D721Med (cell line): Measurements from ENCODE around the gene AK2.
"Not testable (repeated sequence)": the region's sequence is repeated elsewhere in the genome, so short reads cannot be mapped to it uniquely, and the experiment has no call there.

Source experiments
- DNase-seq: peaks from one replicate; pipeline ENCODE4 v3.0.0; 2011; ENCODE audit warnings: low spot score; ENCODE audit not compliant: insufficient read length
- FAIRE-seq: peaks from 2 replicates; lab custom pipeline; 2011; peaks lifted over from hg19 to GRCh38; lab: Jason Lieb, UNC
- TF ChIP-seq, protein P1 (sequence below): IDR thresholded peaks from 2 replicates; pipeline ENCODE4 v1.5.1; 2012; ENCODE audit warnings: mild to moderate bottlenecking, control low read depth; ENCODE audit not compliant: insufficient read depth; ENCODE audit errors: missing control alignments

The AK2 gene

DNA sequence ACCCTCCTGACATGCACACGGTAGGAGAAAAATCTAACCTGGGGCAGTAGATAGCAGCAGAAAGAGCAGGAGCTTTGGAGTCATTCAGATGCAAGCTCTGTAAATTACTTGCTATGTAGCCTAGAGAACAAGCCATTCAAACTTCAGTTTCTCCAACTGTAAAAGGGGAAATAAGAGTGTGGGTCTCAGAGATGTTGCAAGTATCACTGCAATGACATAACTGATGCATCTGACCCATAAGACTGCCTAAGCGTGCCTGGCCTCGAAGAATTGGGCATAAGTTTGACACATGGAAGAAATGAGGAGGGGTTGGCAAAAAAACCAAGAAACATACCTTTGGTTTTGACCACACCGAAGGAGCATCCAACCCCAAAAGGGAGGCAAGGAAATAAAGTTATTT lies 5.2 kb downstream of the AK2 start:
- FAIRE-seq (no peak), DNase-seq (no peak)
- TF ChIP-seq, protein P1, sequence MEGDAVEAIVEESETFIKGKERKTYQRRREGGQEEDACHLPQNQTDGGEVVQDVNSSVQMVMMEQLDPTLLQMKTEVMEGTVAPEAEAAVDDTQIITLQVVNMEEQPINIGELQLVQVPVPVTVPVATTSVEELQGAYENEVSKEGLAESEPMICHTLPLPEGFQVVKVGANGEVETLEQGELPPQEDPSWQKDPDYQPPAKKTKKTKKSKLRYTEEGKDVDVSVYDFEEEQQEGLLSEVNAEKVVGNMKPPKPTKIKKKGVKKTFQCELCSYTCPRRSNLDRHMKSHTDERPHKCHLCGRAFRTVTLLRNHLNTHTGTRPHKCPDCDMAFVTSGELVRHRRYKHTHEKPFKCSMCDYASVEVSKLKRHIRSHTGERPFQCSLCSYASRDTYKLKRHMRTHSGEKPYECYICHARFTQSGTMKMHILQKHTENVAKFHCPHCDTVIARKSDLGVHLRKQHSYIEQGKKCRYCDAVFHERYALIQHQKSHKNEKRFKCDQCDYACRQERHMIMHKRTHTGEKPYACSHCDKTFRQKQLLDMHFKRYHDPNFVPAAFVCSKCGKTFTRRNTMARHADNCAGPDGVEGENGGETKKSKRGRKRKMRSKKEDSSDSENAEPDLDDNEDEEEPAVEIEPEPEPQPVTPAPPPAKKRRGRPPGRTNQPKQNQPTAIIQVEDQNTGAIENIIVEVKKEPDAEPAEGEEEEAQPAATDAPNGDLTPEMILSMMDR, result no peak

DNA sequence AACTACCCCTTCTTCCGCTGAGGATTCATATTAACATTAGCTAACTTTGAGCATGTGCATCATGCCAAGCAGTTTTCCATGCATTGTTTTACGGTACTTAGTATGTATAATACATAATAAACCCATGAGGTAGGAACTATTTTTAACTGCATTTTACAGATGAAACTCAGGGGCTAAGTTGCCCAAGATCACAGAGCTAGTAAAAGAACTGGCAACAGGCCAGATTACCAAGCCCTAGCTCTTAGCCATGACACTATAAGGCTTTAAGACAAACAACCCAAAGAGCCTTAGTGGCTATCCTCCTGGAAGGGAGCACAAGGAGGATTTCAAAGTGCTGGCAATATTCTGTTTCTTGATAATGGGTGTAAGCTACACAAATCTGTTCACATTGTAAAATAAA lies 6.1 kb downstream of the AK2 start:
- FAIRE-seq, result no peak
- DNase-seq, result no peak
- TF ChIP-seq, protein P1, result no peak

DNA sequence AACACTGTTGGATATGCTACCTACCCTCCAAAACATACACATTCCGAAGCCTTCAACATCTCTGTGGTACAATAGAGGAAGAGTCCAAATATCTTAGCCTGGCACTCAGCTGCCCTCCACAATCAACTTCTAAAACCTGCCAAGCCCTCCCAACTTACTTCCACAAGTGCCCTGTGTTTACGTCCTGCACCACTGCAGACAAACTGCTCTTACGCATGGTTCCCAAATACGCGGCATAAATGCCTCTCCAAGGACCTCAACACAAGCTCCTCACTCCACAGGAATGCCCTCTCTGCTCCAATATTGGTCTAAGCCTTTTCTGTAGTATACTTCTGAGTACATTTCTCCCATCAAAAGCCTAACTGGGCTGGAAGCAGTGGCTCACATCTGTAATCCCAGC lies 6.8 kb downstream of the AK2 start:
- FAIRE-seq (no peak), DNase-seq (no peak)
- TF ChIP-seq, protein P1, result no peak

DNA sequence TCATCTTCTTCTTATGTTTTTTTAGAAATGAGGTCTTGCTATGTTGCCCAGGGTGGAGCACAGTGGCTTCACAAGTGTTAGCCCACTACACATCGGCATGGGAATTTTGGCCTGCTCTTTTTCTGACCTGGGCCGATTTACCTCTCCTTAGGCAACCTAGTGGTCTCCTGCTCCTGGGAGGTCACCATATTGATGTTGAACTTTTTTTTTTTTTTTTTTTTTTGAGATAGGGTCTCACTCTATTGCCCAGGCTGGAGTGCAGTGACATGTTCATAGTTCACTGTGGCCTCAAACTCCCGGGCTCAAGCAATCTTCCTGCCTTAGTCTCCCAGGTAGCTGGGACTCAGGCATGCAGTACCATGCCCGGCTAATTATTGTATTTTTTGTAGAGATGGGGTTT lies 7.5 kb downstream of the AK2 start:
- FAIRE-seq, result no peak
- DNase-seq, result no peak
- TF ChIP-seq, protein P1, result no peak

DNA sequence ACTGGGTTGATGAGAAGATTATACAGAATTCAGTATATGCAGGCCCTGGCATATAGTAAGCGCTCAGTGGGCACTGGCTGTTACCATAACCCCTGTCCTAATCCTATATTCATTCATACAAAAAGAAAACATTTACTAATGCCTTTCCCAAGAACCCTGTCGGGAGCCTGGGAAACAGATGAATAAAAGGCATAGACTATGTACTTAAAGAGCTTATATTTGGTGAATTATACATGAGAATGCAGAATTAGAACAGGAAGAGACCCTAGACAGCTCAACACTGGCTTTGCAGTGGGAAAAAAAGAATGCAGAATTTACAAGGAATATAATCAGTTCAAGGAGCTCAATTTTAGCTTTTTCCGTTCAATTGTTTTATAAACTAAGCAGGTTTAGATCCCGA lies 10.9 kb downstream of the AK2 start:
- DNase-seq, result no peak
- TF ChIP-seq, protein P1, result no peak
- FAIRE-seq, result no peak

DNA sequence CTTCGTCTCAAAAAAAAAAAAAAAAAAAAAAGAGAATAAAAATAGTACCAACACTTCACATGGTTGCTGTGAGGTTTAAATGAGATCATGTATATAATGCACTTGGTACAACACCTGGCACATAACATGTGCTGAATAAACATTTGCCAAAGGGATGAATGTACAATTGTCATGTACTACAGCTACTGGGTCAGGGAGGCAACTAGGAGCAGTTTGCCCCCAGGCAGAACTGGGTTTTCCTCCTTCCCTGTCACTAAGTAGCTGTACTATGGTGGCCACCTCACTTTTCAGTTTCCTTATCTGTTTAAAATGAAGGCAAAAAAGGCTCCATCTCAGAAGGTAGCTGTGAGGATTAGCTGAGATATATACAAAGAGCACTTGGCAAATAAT lies 11.5 kb downstream of the AK2 start:
- TF ChIP-seq, protein P1, result no peak
- DNase-seq (no peak), FAIRE-seq (no peak)

DNA sequence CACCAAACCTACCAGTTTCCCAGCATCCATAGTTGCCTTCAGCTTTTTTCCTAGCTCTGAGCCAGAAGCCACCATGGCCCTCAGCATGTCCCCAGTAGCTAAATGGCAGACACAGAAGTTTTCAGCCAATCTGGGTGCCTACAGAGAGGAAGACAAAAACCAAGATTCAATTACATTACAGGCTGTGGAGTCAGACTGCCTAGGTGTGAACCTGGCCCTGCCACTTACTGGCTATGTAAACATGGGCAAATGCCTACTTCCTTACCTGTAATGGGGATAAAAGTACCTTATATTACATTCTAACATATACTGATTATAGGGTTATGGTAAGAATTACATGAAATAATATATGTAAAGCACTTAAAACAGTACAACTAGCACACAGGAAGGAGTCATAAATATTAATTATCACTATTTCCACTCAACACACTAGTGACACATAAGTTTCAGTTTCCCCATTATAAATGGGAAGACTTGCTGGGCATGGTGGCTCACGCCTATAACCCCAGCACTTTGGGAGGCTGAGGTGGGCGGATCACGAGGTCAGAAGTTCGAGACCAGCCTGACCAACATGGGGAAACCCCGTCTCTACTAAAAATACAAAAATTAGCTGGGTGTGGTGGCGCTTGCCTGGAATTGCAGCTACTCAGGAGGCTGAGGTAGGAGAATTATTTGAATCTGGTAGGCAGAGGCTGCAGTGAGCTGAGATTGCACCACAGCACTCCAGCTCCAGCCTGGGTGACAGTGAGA lies 12.1 kb downstream of the AK2 start:
- not testable (repeated sequence) for FAIRE-seq

More for the DNA sequence above, 12.1 kb downstream of the AK2 start:
- DNase-seq, result not testable (repeated sequence)
